Measurements from ENCODE around the gene NOBOX. TPM values are rescaled to one million over a fixed set of nuclear protein-coding genes. Genes with fewer than 3 reads are reported as not detected.

Gene NOBOX
- polyA plus RNA-seq, 4 donors: not detected

Other genes starting within 250 kb of the NOBOX start
- 10 to 100 TPM in 1 of 4 donors, 1 to 10 TPM in 3; 3.5 to 20.1 (median 5.7) TPM for gene CTAGE4, start 220.2 kb downstream of the NOBOX start, polyA plus RNA-seq (ENCODE audit: insufficient read length in 4 of 4)
- 10 to 100 TPM; 18.7 to 27.6 (median 22.4) TPM for gene ARHGEF35, start 207.9 kb downstream of the NOBOX start, polyA plus RNA-seq (ENCODE audit: insufficient read length in 4 of 4)
- 1 to 10 TPM in 2 of 4 donors, under 1 TPM in 2; 0.43 to 4.1 (median 2.0) TPM for gene OR2A42, start 164.1 kb downstream of the NOBOX start, polyA plus RNA-seq (ENCODE audit: insufficient read length in 4 of 4)
- 10 to 100 TPM in 2 of 4 donors, 1 to 10 TPM in 2; 4.3 to 27.2 (median 11.3) TPM for gene OR2A7, start 138.9 kb downstream of the NOBOX start, polyA plus RNA-seq (ENCODE audit: insufficient read length in 4 of 4)
- gene CTAGE8, start 134.4 kb downstream of the NOBOX start, polyA plus RNA-seq (ENCODE audit: insufficient read length in 4 of 4): 1 to 10 TPM; 4.0 to 8.9 (median 5.3) TPM
- gene OR2A1, start 91.3 kb downstream of the NOBOX start, polyA plus RNA-seq (ENCODE audit: insufficient read length in 4 of 4): 1 to 10 TPM in 3 of 4 donors, under 1 TPM in 1; 0.68 to 1.9 (median 1.1) TPM
- 10 to 100 TPM; 20.8 to 38.0 (median 25.7) TPM for gene ARHGEF5, start 48.3 kb downstream of the NOBOX start, polyA plus RNA-seq (ENCODE audit: insufficient read length in 4 of 4)

Measured in left renal cortex interstitium (tissue), 4 donors.